T-cell (primary cell): ENCODE data around the gene SULF2. TPM values are rescaled to one million over a fixed set of nuclear protein-coding genes. Genes with fewer than 3 reads are reported as not detected.

Source experiments
- ATAC-seq, 4 experiments: fragments of 200-7000 bp in 3 of 4; fragments of 150-1000 bp in 1 of 4; cut with Tn5 transposase; replicated peaks in 1 of 4; 1 replicate in 3 of 4; 2 replicates in 1 of 4; pipeline ENCODE4 v1.10.0; 2021; ENCODE audit warnings: moderate library complexity in 3 of 4, mild to moderate bottlenecking in 2 of 4, moderate number of reproducible peaks in 1 of 4
- CTCF ChIA-PET, 2 donors: fragments of 300-600 bp; sonication (Branson Sonifier 250); formaldehyde crosslinking; loops; one replicate each; lab custom pipeline; 2022; ENCODE audit warnings: antibody characterized with exemption in 2 of 2; lab: Charles Lee
- POLR2A ChIA-PET, 2 donors: fragments of 300-600 bp; sonication (Branson Sonifier 250); formaldehyde crosslinking; loops; one replicate each; lab custom pipeline; 2022; ENCODE audit warnings: antibody characterized with exemption in 2 of 2; lab: Charles Lee
- DNase-seq, 35 experiments: peaks; one replicate each; pipeline versions ENCODE4 v3.0.0 to v3.0.0-alpha.2; 2013 to 2023
- H3K27ac ChIP-seq: one replicate; pipeline ENCODE4 v1.5.1; 2013; ENCODE audit warnings: low read length
- H3K27me3 ChIP-seq, 2 experiments: replicated peaks in 1 of 2; 1 replicate in 1 of 2; 2 replicates in 1 of 2; pipeline versions ENCODE4 v1.6.1 to v1.7.0; 2013; ENCODE audit warnings: low read length in 1 of 2, mixed read lengths in 1 of 2; ENCODE audit not compliant: control insufficient read depth in 2 of 2, insufficient read depth in 2 of 2; ENCODE audit errors: extremely low read depth in 1 of 2
- H3K36me3 ChIP-seq, 2 donors: 1 replicate in 1 of 2; 2 replicates in 1 of 2; pipeline versions ENCODE4 v1.6.1 to v1.7.0; 2013; ENCODE audit warnings: low read length in 1 of 2; ENCODE audit not compliant: control insufficient read depth in 2 of 2, insufficient read depth in 1 of 2; ENCODE audit errors: extremely low read depth in 1 of 2
- H3K4me1 ChIP-seq, 2 experiments: 1 replicate in 1 of 2; 2 replicates in 1 of 2; pipeline versions ENCODE4 v1.6.1 to v1.7.0; 2013; ENCODE audit warnings: low read length in 2 of 2, mixed read lengths in 1 of 2; ENCODE audit not compliant: insufficient read depth in 2 of 2, control insufficient read depth in 1 of 2; ENCODE audit errors: extremely low read depth in 1 of 2
- H3K4me3 ChIP-seq, 2 donors: 1 replicate in 1 of 2; 2 replicates in 1 of 2; pipeline versions ENCODE4 v1.5.1 to v1.7.0; 2013; ENCODE audit warnings: mild to moderate bottlenecking in 2 of 2, low read length in 1 of 2, moderate library complexity in 1 of 2; ENCODE audit not compliant: control insufficient read depth in 1 of 2; ENCODE audit errors: extremely low read depth in 1 of 2
- H3K9me3 ChIP-seq: 2 replicates; pipeline ENCODE4 v1.7.0; 2013
- H3K27ac Mint-ChIP-seq, 2 donors: one replicate each; pipeline ENCODE4 v1.8.0; 2020 to 2021; ENCODE audit warnings: mild to moderate bottlenecking in 2 of 2, mixed read lengths in 2 of 2
- H3K27me3 Mint-ChIP-seq, 2 donors: one replicate each; pipeline ENCODE4 v1.8.0; 2021 to 2022; ENCODE audit warnings: mixed read lengths in 2 of 2
- H3K36me3 Mint-ChIP-seq: one replicate; pipeline ENCODE4 v1.8.0; 2021; ENCODE audit warnings: mixed read lengths
- H3K4me1 Mint-ChIP-seq, 3 donors: one replicate each; pipeline ENCODE4 v1.8.0; 2020 to 2022; ENCODE audit warnings: mixed read lengths in 3 of 3, mild to moderate bottlenecking in 1 of 3
- H3K4me3 Mint-ChIP-seq, 3 donors: one replicate each; pipeline ENCODE4 v1.8.0; 2020 to 2022; ENCODE audit warnings: mild to moderate bottlenecking in 3 of 3, mixed read lengths in 3 of 3, moderate library complexity in 3 of 3
- H3K9me3 Mint-ChIP-seq, 3 donors: one replicate each; pipeline ENCODE4 v1.8.0; 2020 to 2022; ENCODE audit warnings: mixed read lengths in 3 of 3
- WGBS: methylation state at CpG from one replicate; pipeline ENCODE4 v1.1.5; 2013; ENCODE audit warnings: missing lambda C conversion rate; ENCODE audit not compliant: insufficient coverage; 5-methylcytosine and 5-hydroxymethylcytosine counted together
- total RNA-seq, 35 experiments: library from RNA in 6 of 35; stranded (reverse) in 6 of 35; fragments of 120-200 nt in 1 of 35; gene quantifications; one replicate each; pipeline versions ENCODE4 v1.2.1 to v1.2.4 and lab custom pipeline; 2013 to 2026

Gene SULF2
- total RNA-seq, 5 donors from 2014 or later (not counting 1 experiment from before 2014, with no cell fraction given), result 0.76 to 1.7 (median 1.3) TPM

DNA sequence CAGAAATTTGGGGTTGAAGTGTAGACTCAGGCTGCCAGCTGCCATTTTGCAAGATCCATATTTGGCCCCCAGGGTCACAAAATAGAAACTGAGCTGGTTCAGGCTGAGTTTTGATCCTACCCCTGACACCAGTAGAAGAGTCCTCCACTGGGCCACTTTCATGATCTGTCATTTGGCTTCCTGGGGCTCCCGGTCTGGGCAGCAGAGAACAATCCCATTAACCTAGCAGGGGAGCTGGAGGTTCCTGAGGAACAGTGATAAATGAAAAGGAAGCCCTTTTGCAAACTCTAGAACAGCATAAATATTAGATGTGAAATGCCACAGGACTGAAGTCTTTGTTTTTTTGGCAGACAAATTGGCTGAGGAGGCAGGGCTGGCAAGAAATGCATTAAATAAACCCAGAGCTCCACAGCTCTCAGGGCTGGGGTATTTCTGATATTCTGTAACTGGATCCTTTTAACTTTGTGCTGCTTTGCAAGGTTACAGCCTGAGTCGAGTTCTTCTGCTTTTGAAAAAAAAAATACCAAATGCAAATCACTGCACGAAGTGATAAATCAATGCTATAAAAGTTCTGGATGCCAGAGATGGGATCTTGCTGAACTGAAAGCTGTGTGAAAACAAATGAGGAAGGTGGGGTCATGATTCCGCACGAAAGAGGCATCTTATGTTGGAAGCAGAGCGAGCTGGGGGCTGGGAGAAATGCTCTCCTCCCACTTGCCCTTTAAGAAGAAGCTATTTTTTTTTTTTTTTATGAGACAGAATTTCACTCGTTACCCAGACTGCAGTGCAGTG is 64.4 kb downstream of the SULF2 start:
- DNase-seq (no peak), ATAC-seq (no peak)
- Histone ChIP-seq H3K4me3 (no peak overlapping the region), H3K36me3 (no peaks in the 10 kb centered on the region), H3K4me1 (peaks cover 0 to 7% of the 10 kb centered on the region in 2 experiments), H3K27ac (no peak overlapping the region), H3K9me3 (no peaks in the 10 kb centered on the region), H3K27me3 (peaks cover 0 to 8% of the 10 kb centered on the region in 2 experiments)
- H3K9me3 Mint-ChIP-seq, result no peaks in the 10 kb centered on the region
- peaks cover 2 to 4% of the 10 kb centered on the region in 2 donors for H3K27me3 Mint-ChIP-seq
- no peak overlapping the region for H3K4me3 Mint-ChIP-seq
- ChIA-PET CTCF (interaction anchor here (0.6 to 1.0 kb wide), 3 partner anchors 9 to 797 kb away, joined by 3 to 4 read pairs (median 4); no protein-coding TSS in a partner anchor), POLR2A (no interaction called here)
- no CpG with 5 or more reads among the region's 7 CpGs for WGBS
- no peaks in the 10 kb centered on the region for H3K36me3 Mint-ChIP-seq
- peaks cover 0 to 11% (median 9%) of the 10 kb centered on the region in 3 donors for H3K4me1 Mint-ChIP-seq
- H3K27ac Mint-ChIP-seq, result no peak overlapping the region

GRCh38 chr20:47719625-47720024 is 65.7 kb downstream of the SULF2 start:
- Histone ChIP-seq H3K27ac (no peak overlapping the region), H3K27me3 (peaks cover 0 to 15% of the 10 kb centered on the region in 2 experiments), H3K9me3 (no peaks in the 10 kb centered on the region), H3K4me3 (no peak overlapping the region), H3K4me1 (no peaks in the 10 kb centered on the region), H3K36me3 (no peaks in the 10 kb centered on the region)
- Mint-ChIP-seq H3K9me3 (no peaks in the 10 kb centered on the region), H3K36me3 (no peaks in the 10 kb centered on the region), H3K4me3 (no peak overlapping the region), H3K27me3 (peaks cover 9 to 11% of the 10 kb centered on the region in 2 donors), H3K27ac (no peak overlapping the region), H3K4me1 (no peaks in the 10 kb centered on the region)
- DNase-seq (no peak), ATAC-seq (no peak)
- WGBS, result 100% methylated on average over 1 of the region's 2 CpGs
- ChIA-PET POLR2A (no interaction called here), CTCF (no interaction called here)

DNA sequence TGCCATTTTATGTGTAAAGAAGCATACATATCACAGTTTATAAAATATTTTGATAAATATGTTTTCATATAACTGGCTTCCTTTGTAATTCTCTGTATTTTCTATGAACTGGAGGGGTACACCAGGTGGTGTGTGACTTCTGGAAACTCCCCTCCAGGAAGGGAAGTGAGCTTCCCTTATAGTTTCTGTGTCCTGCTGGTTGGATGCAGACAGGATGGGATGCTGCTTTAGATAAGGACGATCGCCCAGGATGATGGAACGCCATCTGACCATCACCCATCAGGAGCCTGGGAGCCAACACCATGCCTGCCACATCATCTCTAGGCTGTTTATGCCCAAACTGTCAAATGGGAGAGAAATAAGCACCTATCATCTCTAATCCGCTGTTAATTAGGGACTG is 66.1 kb downstream of the SULF2 start:
- peaks cover 0 to 19% of the 10 kb centered on the region in 2 experiments for H3K27me3 ChIP-seq
- DNase-seq, result no peak
- H3K36me3 ChIP-seq, result no peaks in the 10 kb centered on the region
- H3K9me3 Mint-ChIP-seq, result no peaks in the 10 kb centered on the region
- H3K4me3 ChIP-seq, result no peak overlapping the region
- peaks cover 13 to 16% of the 10 kb centered on the region in 2 donors for H3K27me3 Mint-ChIP-seq
- ChIA-PET CTCF (no interaction called here), POLR2A (no interaction called here)
- no peaks in the 10 kb centered on the region for H3K4me1 Mint-ChIP-seq
- no peak overlapping the region for H3K27ac ChIP-seq
- H3K4me1 ChIP-seq, result no peaks in the 10 kb centered on the region
- no peaks in the 10 kb centered on the region for H3K9me3 ChIP-seq
- WGBS, result 80% methylated on average over 1 of the region's 4 CpGs
- no peak for ATAC-seq
- H3K27ac Mint-ChIP-seq, result no peak overlapping the region
- H3K4me3 Mint-ChIP-seq, result no peak overlapping the region
- H3K36me3 Mint-ChIP-seq, result no peaks in the 10 kb centered on the region

DNA sequence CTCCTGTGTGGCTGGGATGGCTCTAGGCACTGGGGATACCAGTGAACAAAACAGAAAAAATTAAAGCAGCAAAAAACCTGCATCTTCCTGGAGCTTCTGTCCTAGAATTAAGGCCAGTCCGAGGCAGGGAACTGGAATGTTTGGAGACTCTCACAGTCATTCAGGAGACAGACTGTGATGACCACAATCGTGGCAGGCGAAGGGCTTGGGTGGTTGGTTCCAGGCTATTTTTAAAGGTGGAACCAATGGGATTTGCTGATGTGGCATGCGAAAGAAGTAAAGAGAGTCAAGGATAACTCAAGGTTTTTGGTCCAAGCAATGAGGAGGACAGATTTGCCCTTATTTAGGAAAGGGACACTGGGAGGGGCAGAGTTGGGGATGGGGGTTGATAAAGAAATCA is 66.9 kb downstream of the SULF2 start:
- Histone ChIP-seq H3K4me3 (no peak overlapping the region), H3K9me3 (no peaks in the 10 kb centered on the region), H3K27ac (no peak overlapping the region), H3K27me3 (peaks cover 0 to 21% of the 10 kb centered on the region in 2 experiments), H3K36me3 (no peaks in the 10 kb centered on the region), H3K4me1 (no peaks in the 10 kb centered on the region)
- no peaks in the 10 kb centered on the region for H3K4me1 Mint-ChIP-seq
- no peaks in the 10 kb centered on the region for H3K9me3 Mint-ChIP-seq
- ATAC-seq (no peak), DNase-seq (no peak)
- ChIA-PET POLR2A (no interaction called here), CTCF (interaction anchor here in 1 of 2 donors (0.7 kb wide), 1 partner anchor 33 kb away, joined by 4 read pairs; no protein-coding TSS in a partner anchor)
- no peaks in the 10 kb centered on the region for H3K36me3 Mint-ChIP-seq
- H3K4me3 Mint-ChIP-seq, result no peak overlapping the region
- peaks cover 14 to 16% of the 10 kb centered on the region in 2 donors for H3K27me3 Mint-ChIP-seq
- no peak overlapping the region for H3K27ac Mint-ChIP-seq
- WGBS, result 86% methylated on average over 4 of the region's 4 CpGs

DNA sequence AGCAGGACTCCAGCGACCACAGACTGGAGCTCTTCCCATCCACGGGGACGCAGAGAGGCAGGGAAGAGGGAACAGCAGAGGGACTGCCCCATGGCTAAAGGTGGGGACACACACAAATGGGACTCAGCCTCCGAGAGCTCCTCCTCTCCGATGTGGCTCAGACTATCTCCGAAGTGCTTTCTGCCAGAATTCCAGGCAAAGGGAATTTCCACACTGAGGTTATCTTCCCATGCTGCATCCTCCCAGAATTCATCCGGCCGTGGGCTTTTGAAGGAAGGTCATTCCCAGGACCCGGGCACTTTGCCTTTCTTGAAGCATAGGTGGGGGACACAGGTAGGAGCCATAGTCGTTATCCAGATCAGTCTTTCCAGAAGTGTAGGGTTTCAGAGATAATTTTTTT is 67.9 kb downstream of the SULF2 start:
- ATAC-seq, result no peak
- Mint-ChIP-seq H3K27me3 (peaks cover 14 to 17% of the 10 kb centered on the region in 2 donors), H3K4me1 (no peaks in the 10 kb centered on the region), H3K9me3 (no peaks in the 10 kb centered on the region), H3K36me3 (no peaks in the 10 kb centered on the region), H3K4me3 (no peak overlapping the region), H3K27ac (no peak overlapping the region)
- WGBS, result 93% methylated on average over 5 of the region's 10 CpGs
- H3K4me3 ChIP-seq, result no peak overlapping the region
- no peak for DNase-seq
- POLR2A ChIA-PET, result no interaction called here
- no peaks in the 10 kb centered on the region for H3K4me1 ChIP-seq
- H3K36me3 ChIP-seq, result no peaks in the 10 kb centered on the region
- H3K27ac ChIP-seq, result no peak overlapping the region
- H3K9me3 ChIP-seq, result no peaks in the 10 kb centered on the region
- peaks cover 0 to 23% of the 10 kb centered on the region in 2 experiments for H3K27me3 ChIP-seq
- CTCF ChIA-PET, result interaction anchor here in 1 of 2 donors (0.7 kb wide), 1 partner anchor 34 kb away, joined by 4 read pairs; no protein-coding TSS in a partner anchor

DNA sequence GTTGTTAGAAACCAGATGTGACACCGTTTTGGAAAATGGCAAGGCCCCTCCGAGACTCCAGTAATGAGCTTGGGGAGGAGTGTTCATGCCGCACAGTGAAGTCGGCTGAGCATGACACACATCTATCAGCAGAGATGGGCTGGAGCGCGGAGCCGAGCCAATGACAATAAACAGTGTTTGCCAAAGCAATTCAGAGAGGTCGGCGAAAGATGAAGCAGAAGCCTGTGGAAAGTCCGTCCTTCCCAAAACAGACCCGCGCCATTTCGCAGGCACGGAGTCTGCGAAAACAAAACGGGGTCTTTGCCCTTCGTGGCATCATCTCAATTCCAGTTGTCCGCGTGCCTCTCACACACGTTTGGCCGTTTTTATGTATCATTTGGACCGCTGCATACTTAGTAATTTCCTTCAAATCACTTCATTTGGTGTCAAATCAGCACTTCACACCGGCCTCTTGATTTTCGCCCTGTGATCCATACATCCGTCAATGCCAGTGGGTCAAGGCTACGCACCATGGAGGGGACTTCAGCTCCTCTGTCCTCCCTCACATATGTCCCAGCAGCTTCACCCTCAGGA is 71.3 kb downstream of the SULF2 start:
- no peaks in the 10 kb centered on the region for H3K4me1 ChIP-seq
- Mint-ChIP-seq H3K9me3 (no peaks in the 10 kb centered on the region), H3K4me1 (no peaks in the 10 kb centered on the region), H3K36me3 (no peaks in the 10 kb centered on the region), H3K27ac (no peak overlapping the region), H3K4me3 (no peak overlapping the region), H3K27me3 (peaks cover 16 to 25% of the 10 kb centered on the region in 2 donors)
- no peaks in the 10 kb centered on the region for H3K36me3 ChIP-seq
- no peak for ATAC-seq
- 90% methylated on average over 26 of the region's 26 CpGs for WGBS
- no peak for DNase-seq
- H3K27me3 ChIP-seq, result peaks cover 0 to 42% of the 10 kb centered on the region in 2 experiments
- ChIA-PET CTCF (no interaction called here), POLR2A (no interaction called here)
- H3K4me3 ChIP-seq, result no peak overlapping the region
- no peak overlapping the region for H3K27ac ChIP-seq
- no peaks in the 10 kb centered on the region for H3K9me3 ChIP-seq
